ENCODE measurements around the gene RAD54L.

Gene RAD54L

DNA sequence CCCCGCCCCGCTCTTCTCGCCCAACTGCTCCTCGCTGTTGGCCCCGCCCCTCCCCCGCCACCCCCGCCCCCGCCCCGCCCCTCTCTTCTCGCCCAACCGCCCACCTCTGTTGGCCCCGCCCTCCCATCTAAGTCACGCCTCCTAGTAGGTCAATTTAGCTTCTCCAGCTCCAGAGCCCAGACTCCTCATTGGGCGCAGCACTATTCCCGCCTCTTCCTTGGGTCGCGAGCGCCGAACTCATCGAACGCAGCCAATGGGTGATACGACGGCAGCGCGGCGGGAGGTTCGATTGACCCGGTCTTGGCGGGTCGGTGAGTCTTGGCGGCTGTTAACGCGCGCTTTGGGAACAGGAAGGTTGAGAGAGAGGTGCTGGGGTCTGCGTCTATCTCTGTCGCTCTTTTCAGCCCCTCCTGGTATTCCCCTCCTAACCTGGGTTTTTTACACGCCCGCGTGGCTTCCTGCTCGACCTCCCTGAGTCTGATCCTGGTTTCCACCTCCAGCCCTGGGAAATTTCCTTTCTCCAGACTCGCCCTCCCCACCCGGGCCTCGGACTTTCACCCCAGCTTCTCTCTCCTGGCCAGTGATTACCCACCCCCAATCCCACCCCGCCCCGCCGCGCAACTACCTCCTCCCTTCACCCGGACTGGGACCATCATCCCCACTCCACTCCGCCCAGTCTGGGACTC, at the start of gene RAD54L:
Gene RAD54L (plus strand): TSS at position 328 of the 686 bp plus-strand sequence. CDS start 643 bp downstream, outside the sequence.
- Histone ChIP-seq H3K9me3 (ENCODE audit: control insufficient read depth, insufficient read depth, low read length) (no peaks in the 10 kb centered on the region), H3K36me3 (ENCODE audit: insufficient read depth, low read length) (peaks cover 24% of the 10 kb centered on the region), H3K4me1 (ENCODE audit: insufficient read depth, low read length) (peaks cover 7% of the 10 kb centered on the region), H3K9ac (ENCODE audit: low read depth, low read length) (peak within 1 kb of the TSS; percentile 100)

DNA sequence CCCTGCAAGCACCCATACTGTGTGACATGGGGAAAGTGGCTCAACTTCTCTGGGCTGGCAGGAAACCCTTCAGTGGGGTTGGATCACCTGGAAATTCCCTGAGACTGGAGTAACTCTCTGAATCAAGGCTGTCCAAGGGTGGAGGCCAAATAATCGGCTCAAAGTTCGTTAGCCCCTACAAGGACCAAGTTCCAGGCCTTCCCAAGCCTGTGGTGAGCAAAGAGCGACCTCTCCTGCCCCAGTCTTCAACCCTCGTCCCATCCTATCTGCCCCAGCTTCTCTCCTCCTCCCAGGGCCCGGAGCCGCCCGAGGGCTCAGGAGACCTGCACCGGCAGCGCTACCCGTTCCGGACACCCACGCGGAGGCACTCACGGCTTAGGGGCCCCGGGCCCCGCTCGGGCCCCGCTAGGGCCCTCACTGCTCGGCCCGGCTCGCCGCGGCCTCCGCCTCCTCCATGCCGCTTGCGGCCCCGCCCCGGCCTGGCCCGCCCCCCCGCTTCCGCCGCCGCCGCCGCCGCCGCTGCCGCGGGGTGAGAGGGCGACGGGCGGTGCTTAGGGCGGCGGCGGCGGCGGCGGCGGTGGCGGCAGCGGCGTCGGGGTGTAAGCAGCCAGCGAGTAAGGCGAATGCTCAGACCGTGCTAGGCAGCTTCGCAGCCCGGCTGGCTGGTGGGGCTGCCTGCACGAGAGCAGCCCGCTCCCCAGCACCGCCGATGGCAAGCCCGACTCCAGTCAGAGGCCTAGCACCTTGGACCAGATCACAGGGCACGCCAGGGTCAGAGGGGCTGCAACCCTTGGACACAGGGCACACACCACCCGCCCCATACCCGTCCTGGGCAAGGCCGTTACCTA, 49.4 kb upstream of the RAD54L start, which contains the start of gene POMGNT1:
Gene POMGNT1 (minus strand): TSS at position 471 of the 848 bp plus-strand sequence. CDS start 613 bp downstream, outside the sequence.
- Histone ChIP-seq H3K36me3 (ENCODE audit: insufficient read depth, low read length) (no peaks in the 10 kb centered on the region), H3K4me1 (ENCODE audit: insufficient read depth, low read length) (peaks cover 4% of the 10 kb centered on the region)

DNA sequence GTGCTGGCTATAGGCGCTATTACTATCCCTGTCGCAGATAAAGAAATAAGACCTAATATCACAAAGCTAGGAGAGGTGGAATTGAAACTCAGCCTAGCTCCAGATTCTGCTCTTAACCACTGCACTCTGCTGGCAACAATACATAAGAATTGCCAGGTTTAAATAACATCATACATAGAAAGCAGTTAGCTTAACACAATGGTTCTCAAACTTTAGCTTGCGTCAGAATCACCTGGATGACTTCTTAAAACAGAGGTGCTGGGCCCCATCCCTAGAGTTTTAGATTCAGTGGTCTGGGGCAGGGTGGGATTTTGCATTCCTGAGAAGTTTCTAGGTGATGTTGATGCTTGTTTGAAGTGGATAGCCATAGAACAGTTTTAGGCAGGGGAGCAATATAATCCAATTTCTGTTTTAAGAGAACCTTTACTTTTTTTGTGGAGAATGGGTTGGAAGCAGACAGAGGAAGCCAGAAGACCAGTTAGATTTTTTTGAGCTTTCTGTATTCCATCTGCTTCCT, 48.3 kb upstream of the RAD54L start:
- peaks cover 7% of the 10 kb centered on the region for H3K4me1 ChIP-seq (ENCODE audit: insufficient read depth, low read length)
- peak overlapping the region; percentile 31; the same call in 1 of the 2 replicates for H3K9ac ChIP-seq (ENCODE audit: low read depth, low read length)
- no peaks in the 10 kb centered on the region for H3K36me3 ChIP-seq (ENCODE audit: insufficient read depth, low read length)
- H3K9me3 ChIP-seq (ENCODE audit: control insufficient read depth, insufficient read depth, low read length) = no peaks in the 10 kb centered on the region

More for the DNA sequence above, 49.4 kb upstream of the RAD54L start, which contains the start of gene POMGNT1:
- Histone ChIP-seq H3K9ac (ENCODE audit: low read depth, low read length) (peak within 1 kb of the TSS; percentile 98), H3K9me3 (ENCODE audit: control insufficient read depth, insufficient read depth, low read length) (no peaks in the 10 kb centered on the region)

DNA sequence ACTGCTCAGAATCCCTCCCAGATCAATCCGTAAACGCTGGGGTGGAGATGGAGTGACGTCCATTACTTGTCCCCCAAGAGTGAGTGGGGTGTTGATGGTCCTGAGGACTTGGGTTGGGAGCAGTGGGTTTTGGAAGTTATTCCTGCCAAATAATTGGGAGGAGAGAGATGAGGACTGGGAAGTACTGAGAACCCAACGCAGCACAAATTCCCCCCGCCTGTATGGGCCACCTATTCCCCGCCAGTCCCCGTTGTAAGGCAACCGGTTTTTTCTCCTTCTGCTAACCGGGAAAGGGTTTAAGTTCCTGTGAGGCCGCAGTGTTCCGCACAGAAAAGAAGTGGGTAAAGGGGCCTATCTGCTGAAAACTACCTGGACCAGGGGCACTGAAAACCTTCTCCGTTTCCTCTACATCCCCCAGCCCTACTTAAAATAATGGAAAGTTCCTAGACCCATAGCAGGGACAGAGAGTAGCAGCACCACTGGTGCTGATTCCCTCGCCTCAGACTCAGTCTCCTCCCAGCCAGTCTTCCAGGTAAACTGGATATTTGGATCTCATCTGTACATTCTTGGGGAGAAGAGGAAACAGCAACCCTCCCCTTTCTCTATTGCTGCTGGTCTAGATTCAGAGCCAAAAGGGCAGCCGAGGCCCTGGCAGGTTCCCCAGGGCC, 43.7 kb upstream of the RAD54L start:
- Histone ChIP-seq H3K4me1 (ENCODE audit: insufficient read depth, low read length) (peaks cover 12% of the 10 kb centered on the region), H3K9ac (ENCODE audit: low read depth, low read length) (peak overlapping the region; percentile 98), H3K9me3 (ENCODE audit: control insufficient read depth, insufficient read depth, low read length) (no peaks in the 10 kb centered on the region), H3K36me3 (ENCODE audit: insufficient read depth, low read length) (no peaks in the 10 kb centered on the region)

DNA sequence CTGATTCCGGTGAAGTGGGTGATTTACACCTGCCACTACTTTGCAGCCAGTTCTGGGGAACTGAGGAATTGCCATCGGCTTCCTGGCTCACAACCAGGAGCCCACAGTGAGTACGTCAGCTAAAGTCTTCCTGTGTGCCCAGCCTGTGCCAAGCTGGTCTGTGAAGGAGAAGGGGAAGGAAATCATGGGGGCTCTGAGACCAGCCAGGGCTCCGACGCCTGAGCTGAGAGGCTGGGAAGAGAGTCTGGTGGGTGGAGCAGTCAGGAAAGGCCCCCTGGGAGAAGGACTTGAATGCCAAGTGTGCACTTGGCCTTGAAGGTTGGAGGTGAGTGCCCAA, 43.2 kb upstream of the RAD54L start:
- Histone ChIP-seq H3K36me3 (ENCODE audit: insufficient read depth, low read length) (no peaks in the 10 kb centered on the region), H3K9ac (ENCODE audit: low read depth, low read length) (peak overlapping the region; percentile 98; the same call in 1 of the 2 replicates), H3K4me1 (ENCODE audit: insufficient read depth, low read length) (peaks cover 8% of the 10 kb centered on the region), H3K9me3 (ENCODE audit: control insufficient read depth, insufficient read depth, low read length) (no peaks in the 10 kb centered on the region)

DNA sequence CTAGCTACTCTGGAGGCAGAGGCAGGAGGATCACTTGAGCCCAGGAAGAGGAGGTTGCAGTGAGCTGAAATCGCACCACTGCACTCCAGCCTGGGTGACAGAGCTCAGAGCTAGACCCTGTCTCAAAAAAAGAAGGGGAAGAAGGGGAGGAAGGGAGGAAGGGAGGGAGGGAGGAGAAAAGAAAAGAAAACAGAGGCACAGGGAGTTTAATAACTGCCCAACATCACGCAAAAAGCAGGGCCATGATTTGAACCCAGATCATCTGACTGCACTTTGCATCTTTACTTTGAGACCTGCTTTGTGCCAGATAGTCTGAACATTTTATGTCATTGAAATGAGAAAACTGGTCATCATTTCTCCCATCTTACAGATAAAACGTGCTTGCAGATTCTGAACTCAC, 42.4 kb upstream of the RAD54L start:
- Histone ChIP-seq H3K36me3 (ENCODE audit: insufficient read depth, low read length) (no peaks in the 10 kb centered on the region), H3K9ac (ENCODE audit: low read depth, low read length) (no peak overlapping the region), H3K9me3 (ENCODE audit: control insufficient read depth, insufficient read depth, low read length) (no peaks in the 10 kb centered on the region), H3K4me1 (ENCODE audit: insufficient read depth, low read length) (peaks cover 8% of the 10 kb centered on the region; the same call in 1 of the 2 replicates)

DNA sequence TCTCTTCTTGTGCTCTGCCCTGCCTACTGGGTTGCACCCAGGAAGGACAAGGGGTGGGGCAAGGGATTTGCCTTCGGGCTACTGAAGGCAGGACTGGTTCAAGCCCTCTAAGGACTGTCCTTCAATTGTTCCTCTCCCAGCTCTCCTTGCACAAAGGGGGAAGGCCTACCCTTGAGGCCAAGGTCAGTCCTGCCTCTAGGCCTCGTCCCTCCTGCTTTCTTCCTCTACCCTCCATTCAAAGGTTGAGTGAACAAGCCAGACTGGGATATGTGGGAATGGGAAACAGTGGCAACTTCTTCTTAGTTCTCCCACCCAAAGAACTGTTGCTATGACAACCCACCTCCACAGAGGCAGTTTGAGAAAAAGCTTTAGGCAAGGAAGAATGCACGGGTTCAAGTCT, 41.8 kb upstream of the RAD54L start:
- no peaks in the 10 kb centered on the region for H3K9me3 ChIP-seq (ENCODE audit: control insufficient read depth, insufficient read depth, low read length)
- no peak overlapping the region for H3K9ac ChIP-seq (ENCODE audit: low read depth, low read length)
- H3K4me1 ChIP-seq (ENCODE audit: insufficient read depth, low read length) = peaks cover 8% of the 10 kb centered on the region; the same call in 1 of the 2 replicates
- no peaks in the 10 kb centered on the region for H3K36me3 ChIP-seq (ENCODE audit: insufficient read depth, low read length)

GRCh38 chr1:46206399-46206798, 41.2 kb upstream of the RAD54L start:
- peaks cover 8% of the 10 kb centered on the region; the same call in 1 of the 2 replicates for H3K4me1 ChIP-seq (ENCODE audit: insufficient read depth, low read length)
- no peaks in the 10 kb centered on the region for H3K36me3 ChIP-seq (ENCODE audit: insufficient read depth, low read length)
- H3K9me3 ChIP-seq (ENCODE audit: control insufficient read depth, insufficient read depth, low read length) = no peaks in the 10 kb centered on the region
- no peak overlapping the region for H3K9ac ChIP-seq (ENCODE audit: low read depth, low read length)

GRCh38 chr1:46210561-46210960, 37.0 kb upstream of the RAD54L start:
- H3K4me1 ChIP-seq (ENCODE audit: insufficient read depth, low read length) = no peaks in the 10 kb centered on the region; the same call in 1 of the 2 replicates
- H3K36me3 ChIP-seq (ENCODE audit: insufficient read depth, low read length) = no peaks in the 10 kb centered on the region
- H3K9ac ChIP-seq (ENCODE audit: low read depth, low read length) = no peak overlapping the region
- no peaks in the 10 kb centered on the region for H3K9me3 ChIP-seq (ENCODE audit: control insufficient read depth, insufficient read depth, low read length)

- H3K4me1 ChIP-seq (ENCODE audit: insufficient read depth, low read length) = no peaks in the 10 kb centered on the region
- no peaks in the 10 kb centered on the region for H3K9me3 ChIP-seq (ENCODE audit: control insufficient read depth, insufficient read depth, low read length)
- H3K36me3 ChIP-seq (ENCODE audit: insufficient read depth, low read length) = no peaks in the 10 kb centered on the region
- no peak overlapping the region for H3K9ac ChIP-seq (ENCODE audit: low read depth, low read length)
These were observed 36.5 kb upstream of the RAD54L start for GRCh38 chr1:46211051-46211450.

- H3K9ac ChIP-seq (ENCODE audit: low read depth, low read length) = no peak overlapping the region
- H3K9me3 ChIP-seq (ENCODE audit: control insufficient read depth, insufficient read depth, low read length) = no peaks in the 10 kb centered on the region
- H3K36me3 ChIP-seq (ENCODE audit: insufficient read depth, low read length) = no peaks in the 10 kb centered on the region
- H3K4me1 ChIP-seq (ENCODE audit: insufficient read depth, low read length) = no peaks in the 10 kb centered on the region
These were observed 32.1 kb upstream of the RAD54L start for GRCh38 chr1:46215504-46215903.

- H3K36me3 ChIP-seq (ENCODE audit: insufficient read depth, low read length) = no peaks in the 10 kb centered on the region
- H3K9me3 ChIP-seq (ENCODE audit: control insufficient read depth, insufficient read depth, low read length) = no peaks in the 10 kb centered on the region
- H3K4me1 ChIP-seq (ENCODE audit: insufficient read depth, low read length) = peaks cover 20% of the 10 kb centered on the region
- no peak overlapping the region for H3K9ac ChIP-seq (ENCODE audit: low read depth, low read length)
These were observed 29.1 kb upstream of the RAD54L start for GRCh38 chr1:46218443-46218842.

- no peaks in the 10 kb centered on the region for H3K36me3 ChIP-seq (ENCODE audit: insufficient read depth, low read length)
- H3K9ac ChIP-seq (ENCODE audit: low read depth, low read length) = no peak overlapping the region
- no peaks in the 10 kb centered on the region for H3K9me3 ChIP-seq (ENCODE audit: control insufficient read depth, insufficient read depth, low read length)
- H3K4me1 ChIP-seq (ENCODE audit: insufficient read depth, low read length) = peaks cover 26% of the 10 kb centered on the region
These were observed 27.7 kb upstream of the RAD54L start for GRCh38 chr1:46219551-46220520.
